ENCODE measurements around the gene CACNA2D4.

CACNA2D4 gene

GRCh38 chr12:1815814-1816729, 102.4 kb downstream of the CACNA2D4 start:
- no peak for DNase-seq (ENCODE audit: low read depth in 2 of 2)

GRCh38 chr12:1815108-1815507, 103.3 kb downstream of the CACNA2D4 start:
- no peak for DNase-seq (ENCODE audit: low read depth in 2 of 2)

GRCh38 chr12:1814266-1814665, 104.2 kb downstream of the CACNA2D4 start:
- DNase-seq (ENCODE audit: low read depth in 2 of 2), result no peak

GRCh38 chr12:1812650-1813302, 105.7 kb downstream of the CACNA2D4 start:
- no peak for DNase-seq (ENCODE audit: low read depth in 2 of 2)

- no peak for DNase-seq (ENCODE audit: low read depth in 2 of 2)
Measured at GRCh38 chr12:1811948-1812291, 106.5 kb downstream of the CACNA2D4 start.

- DNase-seq (ENCODE audit: low read depth in 2 of 2), result no peak
Measured at GRCh38 chr12:1811281-1811947, 107.0 kb downstream of the CACNA2D4 start.

GRCh38 chr12:1810931-1811280, 107.5 kb downstream of the CACNA2D4 start:
- DNase-seq (ENCODE audit: low read depth in 2 of 2), result no peak

GRCh38 chr12:1810201-1810930, 108.1 kb downstream of the CACNA2D4 start:
- DNase-seq (ENCODE audit: low read depth in 2 of 2), result no peak

GRCh38 chr12:1809591-1810190, 108.8 kb downstream of the CACNA2D4 start:
- no peak for DNase-seq (ENCODE audit: low read depth in 2 of 2)

GRCh38 chr12:1808798-1809480, 109.5 kb downstream of the CACNA2D4 start:
- no peak for DNase-seq (ENCODE audit: low read depth in 2 of 2)

GRCh38 chr12:1808036-1808797, 110.2 kb downstream of the CACNA2D4 start:
- DNase-seq (ENCODE audit: low read depth in 2 of 2), result no peak

- no peak for DNase-seq (ENCODE audit: low read depth in 2 of 2)
Measured at GRCh38 chr12:1807087-1807860, 111.2 kb downstream of the CACNA2D4 start.

GRCh38 chr12:1806301-1807086, 112.0 kb downstream of the CACNA2D4 start:
- no peak for DNase-seq (ENCODE audit: low read depth in 2 of 2)

GRCh38 chr12:1805441-1806081, 112.9 kb downstream of the CACNA2D4 start:
- DNase-seq (ENCODE audit: low read depth in 2 of 2), result no peak

- peak; percentile 84 to 85 for DNase-seq (ENCODE audit: low read depth in 2 of 2)
Measured at GRCh38 chr12:1804545-1805332, 113.7 kb downstream of the CACNA2D4 start.

GRCh38 chr12:1803736-1804135, 114.7 kb downstream of the CACNA2D4 start:
- no peak for DNase-seq (ENCODE audit: low read depth in 2 of 2)

- no peak for DNase-seq (ENCODE audit: low read depth in 2 of 2)
Measured at GRCh38 chr12:1801303-1801975, 117.0 kb downstream of the CACNA2D4 start.
